ENCODE results near the gene SLCO2B1. TPM values are rescaled to one million over a fixed set of nuclear protein-coding genes. Genes with fewer than 3 reads are reported as not detected.

The SLCO2B1 gene
- total RNA-seq, 1 experiment from 2014 or later, result 1.0 TPM

DNA sequence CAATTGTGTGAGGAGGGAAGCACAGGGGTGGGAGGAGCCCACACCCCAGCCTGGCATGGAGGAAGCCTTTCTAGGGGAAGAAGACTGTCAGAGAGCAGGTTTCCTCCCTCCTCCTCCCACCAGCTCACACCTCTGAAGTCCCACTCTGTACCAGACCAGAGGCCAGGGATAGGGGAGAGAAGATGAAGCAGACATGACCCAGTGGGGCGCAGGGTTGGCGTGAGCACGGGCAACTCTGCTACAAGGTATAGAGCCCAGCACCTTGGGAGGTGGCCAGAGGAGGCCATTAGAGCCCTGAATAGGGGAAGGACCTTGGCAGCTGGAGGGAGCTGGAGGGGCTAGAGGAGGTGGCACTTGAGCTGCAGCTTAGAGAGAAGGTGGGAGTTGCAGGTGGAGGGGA lies 15.9 kb downstream of the SLCO2B1 start:
- ChIA-PET POLR2A (ENCODE audit: low non-redundant PET) (no interaction called here), CTCF (no interaction called here)
- DNase-seq (ENCODE audit: low spot score), result no peak
- H3K9me3 ChIP-seq (ENCODE audit: low read depth, low read length, poor library complexity, severe bottlenecking), result no peaks in the 10 kb centered on the region
- intact Hi-C loops (cut with micrococcal nuclease; ENCODE audit: unreplicated experiment), result no loop called here
- no peak overlapping the region for H3K4me3 ChIP-seq (ENCODE audit: low read depth, low read length, poor library complexity, severe bottlenecking)
- TF ChIP-seq EZH2 (IDR thresholded peaks at IDR 0.05; ENCODE audit: borderline replicate concordance, low read depth, low read length, poor library complexity, severe bottlenecking), result no peak
- TF ChIP-seq, protein P1, sequence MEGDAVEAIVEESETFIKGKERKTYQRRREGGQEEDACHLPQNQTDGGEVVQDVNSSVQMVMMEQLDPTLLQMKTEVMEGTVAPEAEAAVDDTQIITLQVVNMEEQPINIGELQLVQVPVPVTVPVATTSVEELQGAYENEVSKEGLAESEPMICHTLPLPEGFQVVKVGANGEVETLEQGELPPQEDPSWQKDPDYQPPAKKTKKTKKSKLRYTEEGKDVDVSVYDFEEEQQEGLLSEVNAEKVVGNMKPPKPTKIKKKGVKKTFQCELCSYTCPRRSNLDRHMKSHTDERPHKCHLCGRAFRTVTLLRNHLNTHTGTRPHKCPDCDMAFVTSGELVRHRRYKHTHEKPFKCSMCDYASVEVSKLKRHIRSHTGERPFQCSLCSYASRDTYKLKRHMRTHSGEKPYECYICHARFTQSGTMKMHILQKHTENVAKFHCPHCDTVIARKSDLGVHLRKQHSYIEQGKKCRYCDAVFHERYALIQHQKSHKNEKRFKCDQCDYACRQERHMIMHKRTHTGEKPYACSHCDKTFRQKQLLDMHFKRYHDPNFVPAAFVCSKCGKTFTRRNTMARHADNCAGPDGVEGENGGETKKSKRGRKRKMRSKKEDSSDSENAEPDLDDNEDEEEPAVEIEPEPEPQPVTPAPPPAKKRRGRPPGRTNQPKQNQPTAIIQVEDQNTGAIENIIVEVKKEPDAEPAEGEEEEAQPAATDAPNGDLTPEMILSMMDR (conservative IDR thresholded peaks at IDR 0.05; ENCODE audit: low read depth, low read length), result no peak
- BruUV-seq (replicated peaks), result no TSS peak
- no peaks in the 10 kb centered on the region for H3K36me3 ChIP-seq (ENCODE audit: insufficient read depth, low read length, poor library complexity, severe bottlenecking)
- no peaks in the 10 kb centered on the region for H3K4me1 ChIP-seq (ENCODE audit: insufficient read depth, low read length, poor library complexity, severe bottlenecking)
- no peak overlapping the region for H3K27ac ChIP-seq (ENCODE audit: low read depth, low read length, poor library complexity, severe bottlenecking)
- H3K27me3 ChIP-seq (replicated peaks; ENCODE audit: insufficient read depth, low read depth, low read length, poor library complexity), result no peaks in the 10 kb centered on the region

DNA sequence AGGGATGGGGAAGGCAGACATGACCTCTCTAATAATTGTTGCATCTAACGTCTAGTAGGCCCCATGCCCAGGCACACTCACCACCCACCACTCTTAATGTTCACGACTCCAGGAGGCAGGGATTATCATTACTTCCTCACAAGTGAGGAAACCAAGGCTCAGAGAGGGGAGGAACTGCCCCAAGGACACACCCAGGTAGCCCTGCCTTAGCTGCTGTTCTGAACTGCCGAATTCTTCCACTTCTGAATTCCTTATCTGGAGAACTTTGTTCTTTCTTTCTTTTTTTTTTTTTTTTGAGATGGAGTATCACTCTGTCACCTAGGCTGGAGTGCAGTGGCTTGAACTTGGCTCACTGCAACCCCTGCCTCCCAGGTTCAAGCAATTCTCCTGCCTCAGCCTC lies 16.7 kb downstream of the SLCO2B1 start:
- Histone ChIP-seq H3K4me3 (ENCODE audit: low read depth, low read length, poor library complexity, severe bottlenecking) (no peak overlapping the region), H3K4me1 (ENCODE audit: insufficient read depth, low read length, poor library complexity, severe bottlenecking) (no peaks in the 10 kb centered on the region), H3K27me3 (replicated peaks; ENCODE audit: insufficient read depth, low read depth, low read length, poor library complexity) (no peaks in the 10 kb centered on the region), H3K9me3 (ENCODE audit: low read depth, low read length, poor library complexity, severe bottlenecking) (no peaks in the 10 kb centered on the region), H3K36me3 (ENCODE audit: insufficient read depth, low read length, poor library complexity, severe bottlenecking) (no peaks in the 10 kb centered on the region), H3K27ac (ENCODE audit: low read depth, low read length, poor library complexity, severe bottlenecking) (no peak overlapping the region)
- TF ChIP-seq, protein P1 (conservative IDR thresholded peaks at IDR 0.05; ENCODE audit: low read depth, low read length), result no peak
- TF ChIP-seq EZH2 (IDR thresholded peaks at IDR 0.05; ENCODE audit: borderline replicate concordance, low read depth, low read length, poor library complexity, severe bottlenecking), result no peak
- CTCF ChIA-PET, result no interaction called here
- intact Hi-C loops (cut with micrococcal nuclease; ENCODE audit: unreplicated experiment), result no loop called here
- no peak for DNase-seq (ENCODE audit: low spot score)
- no TSS peak for BruUV-seq (replicated peaks)
- POLR2A ChIA-PET (ENCODE audit: low non-redundant PET), result no interaction called here

DNA sequence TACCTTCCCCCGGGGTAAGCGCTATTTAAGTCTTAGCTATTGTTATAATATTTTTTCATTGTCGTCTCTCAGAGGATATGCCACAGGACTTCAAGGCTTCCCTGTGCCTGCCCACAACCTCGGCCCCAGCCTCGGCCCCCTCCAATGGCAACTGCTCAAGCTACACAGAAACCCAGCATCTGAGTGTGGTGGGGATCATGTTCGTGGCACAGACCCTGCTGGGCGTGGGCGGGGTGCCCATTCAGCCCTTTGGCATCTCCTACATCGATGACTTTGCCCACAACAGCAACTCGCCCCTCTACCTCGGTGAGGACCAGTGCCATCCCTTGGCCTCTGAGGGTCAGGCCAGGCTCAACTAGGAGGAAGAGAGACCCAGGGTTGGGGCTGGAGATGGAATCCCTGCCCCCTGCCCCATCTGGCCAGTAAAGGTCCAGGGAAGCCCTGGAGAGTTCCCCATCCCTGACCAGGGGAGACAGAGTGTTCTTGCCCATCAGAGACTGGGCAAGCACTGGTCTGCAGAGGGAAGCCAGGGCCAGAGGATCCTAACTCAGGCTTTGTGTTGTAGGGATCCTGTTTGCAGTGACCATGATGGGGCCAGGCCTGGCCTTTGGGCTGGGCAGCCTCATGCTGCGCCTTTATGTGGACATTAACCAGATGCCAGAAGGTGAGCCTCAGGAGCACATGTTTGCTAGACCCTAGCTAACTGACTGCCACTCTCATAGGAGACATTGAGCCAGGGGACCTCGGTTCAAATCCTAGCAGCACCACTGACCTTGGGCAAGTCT lies 18.4 kb downstream of the SLCO2B1 start:
- Histone ChIP-seq H3K9me3 (ENCODE audit: low read depth, low read length, poor library complexity, severe bottlenecking) (no peaks in the 10 kb centered on the region), H3K4me1 (ENCODE audit: insufficient read depth, low read length, poor library complexity, severe bottlenecking) (no peaks in the 10 kb centered on the region), H3K27me3 (replicated peaks; ENCODE audit: insufficient read depth, low read depth, low read length, poor library complexity) (no peaks in the 10 kb centered on the region), H3K4me3 (ENCODE audit: low read depth, low read length, poor library complexity, severe bottlenecking) (no peak overlapping the region), H3K36me3 (ENCODE audit: insufficient read depth, low read length, poor library complexity, severe bottlenecking) (no peaks in the 10 kb centered on the region), H3K27ac (ENCODE audit: low read depth, low read length, poor library complexity, severe bottlenecking) (no peak overlapping the region)
- intact Hi-C loops (cut with micrococcal nuclease; ENCODE audit: unreplicated experiment), result no loop called here
- TF ChIP-seq, protein P1 (conservative IDR thresholded peaks at IDR 0.05; ENCODE audit: low read depth, low read length), result no peak
- TF ChIP-seq EZH2 (IDR thresholded peaks at IDR 0.05; ENCODE audit: borderline replicate concordance, low read depth, low read length, poor library complexity, severe bottlenecking), result no peak
- DNase-seq (ENCODE audit: low spot score), result no peak
- ChIA-PET CTCF (no interaction called here), POLR2A (ENCODE audit: low non-redundant PET) (no interaction called here)
- BruUV-seq (replicated peaks), result no TSS peak

Data from A673 (cell line).